Skin of body (tissue), 2 donors: ENCODE data around the gene TOP3B. TPM values are rescaled to one million over a fixed set of nuclear protein-coding genes. Genes with fewer than 3 reads are reported as not detected.
"Not testable (repeated sequence)": the region's sequence is repeated elsewhere in the genome, so short reads cannot be mapped to it uniquely, and the experiment has no call there.

Source experiments
- DNase-seq: peaks from one replicate; lab custom pipeline; 2025; lab: John Stamatoyannopoulos, UW
- total RNA-seq: library from RNA; depleted of rRNA; stranded (reverse); fragments of >200 nt; gene quantifications from one replicate; pipeline ENCODE4 v1.2.3, GENCODE V29; 2014

TOP3B gene
- total RNA-seq, 1 donor from 2014 or later, result 19.7 TPM

GRCh38 chr22:21945453-21946261 is 36.9 kb downstream of the TOP3B start:
- DNase-seq, result no peak

- no peak for DNase-seq
Observed at GRCh38 chr22:21944871-21945270, 37.7 kb downstream of the TOP3B start.

- no peak for DNase-seq
Observed at GRCh38 chr22:21943571-21944448, 38.8 kb downstream of the TOP3B start.

- peak; percentile 58 for DNase-seq
Observed at GRCh38 chr22:21942407-21943343, 39.9 kb downstream of the TOP3B start.

GRCh38 chr22:21941921-21942320 is 40.7 kb downstream of the TOP3B start:
- no peak for DNase-seq

GRCh38 chr22:21940521-21940920 is 42.1 kb downstream of the TOP3B start:
- DNase-seq, result no peak

- DNase-seq, result not testable (repeated sequence)
Observed at GRCh38 chr22:21939935-21940334, 42.7 kb downstream of the TOP3B start.

GRCh38 chr22:21939461-21939913 is 43.1 kb downstream of the TOP3B start:
- DNase-seq, result no peak

- DNase-seq, result no peak
Observed at GRCh38 chr22:21938906-21939305, 43.7 kb downstream of the TOP3B start.

GRCh38 chr22:21938071-21938822 is 44.3 kb downstream of the TOP3B start:
- peak; percentile 92 for DNase-seq

GRCh38 chr22:21937821-21938070 is 44.8 kb downstream of the TOP3B start:
- no peak for DNase-seq

GRCh38 chr22:21937041-21937820 is 45.4 kb downstream of the TOP3B start:
- no peak for DNase-seq

- no peak for DNase-seq
Observed at GRCh38 chr22:21936151-21936775, 46.3 kb downstream of the TOP3B start.

- no peak for DNase-seq
Observed at GRCh38 chr22:21933910-21934309, 48.7 kb downstream of the TOP3B start.

- no peak for DNase-seq
Observed at GRCh38 chr22:21933413-21933812, 49.2 kb downstream of the TOP3B start.

GRCh38 chr22:21932347-21932746 is 50.2 kb downstream of the TOP3B start:
- DNase-seq, result no peak

- no peak for DNase-seq
Observed at GRCh38 chr22:21931056-21931455, 51.5 kb downstream of the TOP3B start.

GRCh38 chr22:21929253-21929652 is 53.3 kb downstream of the TOP3B start:
- DNase-seq, result no peak

- no peak for DNase-seq
Observed at GRCh38 chr22:21928048-21928447, 54.5 kb downstream of the TOP3B start.
